Measurements from ENCODE around the gene GALNT9. TPM values are rescaled to one million over a fixed set of nuclear protein-coding genes. Genes with fewer than 3 reads are reported as not detected.

The GALNT9 gene
- total RNA-seq, 1 experiment from 2014 or later, result 2.6 TPM

- POLR2A ChIA-PET, result no interaction called here
- RAD21 ChIA-PET (ENCODE audit: low non-redundant PET in 1 of 2, low total read pairs in 2 of 2, uncharacterized antibody in 2 of 2, unreplicated experiment in 2 of 2), result no interaction called here
- Histone ChIP-seq H3K79me2 (ENCODE audit: insufficient read depth, low read length) (peaks cover 18% of the 10 kb centered on the region), H3K9me3 (ENCODE audit: control insufficient read depth in 1 of 2, insufficient read depth in 1 of 2, low read depth in 1 of 2, low read length in 2 of 2) (no peaks in the 10 kb centered on the region; a peak in 1 of 4 replicates), H3K36me3 (ENCODE audit: control insufficient read depth in 1 of 2, insufficient read depth in 2 of 2, low read length in 2 of 2) (peaks cover 0 to 12% of the 10 kb centered on the region in 2 experiments; a peak in 2 of 4 replicates), H4K20me1 (ENCODE audit: insufficient read depth) (no peaks in the 10 kb centered on the region), H3K9me2 (ENCODE audit: insufficient read depth) (no peaks in the 10 kb centered on the region), H3K4me2 (ENCODE audit: low read length) (no peak overlapping the region), H3K27ac (ENCODE audit: low read depth, low read length) (no peak overlapping the region), H3K4me3 (replicated peaks in 1 of 2; ENCODE audit: low read depth in 1 of 2, low read length in 2 of 2) (no peak overlapping the region), H2AFZ (ENCODE audit: low read depth, low read length, poor library complexity, severe bottlenecking) (no peak overlapping the region), H3K4me1 (ENCODE audit: control insufficient read depth in 1 of 2, insufficient read depth in 2 of 2, low read length in 2 of 2) (no peaks in the 10 kb centered on the region), H3K27me3 (ENCODE audit: insufficient read depth, low read length) (no peaks in the 10 kb centered on the region), H3K9ac (ENCODE audit: low read length) (no peak overlapping the region)
- DNase-seq (ENCODE audit: low read depth, low spot score) (no peak), ATAC-seq (no peak)
- CTCF ChIA-PET, result interaction anchor here (1.4 kb wide), 1 partner anchor 263 kb away, joined by 5 read pairs; no protein-coding TSS in a partner anchor
- TF ChIP-seq, protein P1, sequence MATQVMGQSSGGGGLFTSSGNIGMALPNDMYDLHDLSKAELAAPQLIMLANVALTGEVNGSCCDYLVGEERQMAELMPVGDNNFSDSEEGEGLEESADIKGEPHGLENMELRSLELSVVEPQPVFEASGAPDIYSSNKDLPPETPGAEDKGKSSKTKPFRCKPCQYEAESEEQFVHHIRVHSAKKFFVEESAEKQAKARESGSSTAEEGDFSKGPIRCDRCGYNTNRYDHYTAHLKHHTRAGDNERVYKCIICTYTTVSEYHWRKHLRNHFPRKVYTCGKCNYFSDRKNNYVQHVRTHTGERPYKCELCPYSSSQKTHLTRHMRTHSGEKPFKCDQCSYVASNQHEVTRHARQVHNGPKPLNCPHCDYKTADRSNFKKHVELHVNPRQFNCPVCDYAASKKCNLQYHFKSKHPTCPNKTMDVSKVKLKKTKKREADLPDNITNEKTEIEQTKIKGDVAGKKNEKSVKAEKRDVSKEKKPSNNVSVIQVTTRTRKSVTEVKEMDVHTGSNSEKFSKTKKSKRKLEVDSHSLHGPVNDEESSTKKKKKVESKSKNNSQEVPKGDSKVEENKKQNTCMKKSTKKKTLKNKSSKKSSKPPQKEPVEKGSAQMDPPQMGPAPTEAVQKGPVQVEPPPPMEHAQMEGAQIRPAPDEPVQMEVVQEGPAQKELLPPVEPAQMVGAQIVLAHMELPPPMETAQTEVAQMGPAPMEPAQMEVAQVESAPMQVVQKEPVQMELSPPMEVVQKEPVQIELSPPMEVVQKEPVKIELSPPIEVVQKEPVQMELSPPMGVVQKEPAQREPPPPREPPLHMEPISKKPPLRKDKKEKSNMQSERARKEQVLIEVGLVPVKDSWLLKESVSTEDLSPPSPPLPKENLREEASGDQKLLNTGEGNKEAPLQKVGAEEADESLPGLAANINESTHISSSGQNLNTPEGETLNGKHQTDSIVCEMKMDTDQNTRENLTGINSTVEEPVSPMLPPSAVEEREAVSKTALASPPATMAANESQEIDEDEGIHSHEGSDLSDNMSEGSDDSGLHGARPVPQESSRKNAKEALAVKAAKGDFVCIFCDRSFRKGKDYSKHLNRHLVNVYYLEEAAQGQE (IDR thresholded peaks at IDR 0.05; ENCODE audit: low read depth), result no peak
- no peak for TF ChIP-seq ATF3 (IDR thresholded peaks at IDR 0.05)
- TF ChIP-seq ZFX (IDR thresholded peaks at IDR 0.05), result no peak
- TF ChIP-seq ZNF274 (IDR thresholded peaks at IDR 0.05; ENCODE audit: low read depth, low read length), result no peak
- TF ChIP-seq CBX3 (IDR thresholded peaks at IDR 0.05; ENCODE audit: low read depth), result no peak
- TF ChIP-seq, protein P2, sequence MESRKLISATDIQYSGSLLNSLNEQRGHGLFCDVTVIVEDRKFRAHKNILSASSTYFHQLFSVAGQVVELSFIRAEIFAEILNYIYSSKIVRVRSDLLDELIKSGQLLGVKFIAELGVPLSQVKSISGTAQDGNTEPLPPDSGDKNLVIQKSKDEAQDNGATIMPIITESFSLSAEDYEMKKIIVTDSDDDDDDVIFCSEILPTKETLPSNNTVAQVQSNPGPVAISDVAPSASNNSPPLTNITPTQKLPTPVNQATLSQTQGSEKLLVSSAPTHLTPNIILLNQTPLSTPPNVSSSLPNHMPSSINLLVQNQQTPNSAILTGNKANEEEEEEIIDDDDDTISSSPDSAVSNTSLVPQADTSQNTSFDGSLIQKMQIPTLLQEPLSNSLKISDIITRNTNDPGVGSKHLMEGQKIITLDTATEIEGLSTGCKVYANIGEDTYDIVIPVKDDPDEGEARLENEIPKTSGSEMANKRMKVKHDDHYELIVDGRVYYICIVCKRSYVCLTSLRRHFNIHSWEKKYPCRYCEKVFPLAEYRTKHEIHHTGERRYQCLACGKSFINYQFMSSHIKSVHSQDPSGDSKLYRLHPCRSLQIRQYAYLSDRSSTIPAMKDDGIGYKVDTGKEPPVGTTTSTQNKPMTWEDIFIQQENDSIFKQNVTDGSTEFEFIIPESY (IDR thresholded peaks at IDR 0.05; ENCODE audit: extremely low read depth, insufficient replicate concordance, low read length), result no peak
- TF ChIP-seq POLR2A (IDR thresholded peaks at IDR 0.05; ENCODE audit: borderline replicate concordance, extremely low read depth, insufficient read depth, insufficient read length), result no peak
- no peak for TF ChIP-seq EGR1 (IDR thresholded peaks at IDR 0.05; ENCODE audit: low read depth)
- no peak for TF ChIP-seq CEBPB (IDR thresholded peaks at IDR 0.05; ENCODE audit: low read depth)
- no peak for TF ChIP-seq FOSL1 (IDR thresholded peaks at IDR 0.05; ENCODE audit: low read depth)
- no peak for TF ChIP-seq JUND (IDR thresholded peaks at IDR 0.05)
- TF ChIP-seq SIN3A (IDR thresholded peaks at IDR 0.05; ENCODE audit: low read depth), result no peak
- no peak for TF ChIP-seq POLR2AphosphoS5 (IDR thresholded peaks at IDR 0.05; ENCODE audit: low read depth, low read length)
- BruUV-seq (replicated peaks), result no TSS peak
- intact Hi-C loops (cut with micrococcal nuclease), result loop anchor here (5.0 kb wide), 2 partner anchors 371 to 466 kb away; partner anchors contain the start of gene P2RX2
These were observed 178.1 kb downstream of the GALNT9 start for GRCh38 chr12:132151145-132151765.

All from HCT116 (cell line).